ENCODE results near the gene PACRG. TPM values are rescaled to one million over a fixed set of nuclear protein-coding genes. Genes with fewer than 3 reads are reported as not detected.

PACRG gene
- polyA plus RNA-seq, 2 of the 4 experiments (the other 2 are of a cell fraction), result 0.14 to 0.30 TPM

DNA sequence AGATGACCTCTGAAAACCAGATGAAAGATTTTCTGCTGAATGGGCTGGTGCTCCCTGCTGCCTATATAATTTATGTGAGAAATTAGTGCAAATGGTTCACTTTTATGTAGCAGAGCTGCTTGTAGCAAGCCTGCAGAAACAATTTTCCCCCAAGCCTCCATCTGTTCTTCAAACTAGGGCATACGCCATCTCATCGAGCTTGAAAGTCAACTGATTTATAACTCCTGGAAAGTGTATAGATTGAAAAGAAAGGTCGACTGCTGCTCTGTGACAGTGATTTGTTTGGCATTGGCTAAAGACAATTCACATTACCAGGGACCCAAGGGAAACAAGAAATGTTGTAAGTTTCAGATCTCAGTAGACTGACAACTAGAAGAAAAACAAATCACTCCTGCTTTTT lies 93.3 kb downstream of the PACRG start:
- H3K4me2 ChIP-seq, result no peak overlapping the region
- DNase-seq (ENCODE audit: low read depth in 1 of 2, low spot score in 1 of 2) (no peak), FAIRE-seq (no peak), ATAC-seq (no peak)
- H3K4me3 ChIP-seq, result no peak overlapping the region
- no peaks in the 10 kb centered on the region for H3K9me3 ChIP-seq
- CTCF ChIA-PET, result no interaction called here
- no peak overlapping the region for H3K27ac ChIP-seq
- TF ChIP-seq CBX8 (IDR thresholded peaks at IDR 0.05), result no peak
- no peak for TF ChIP-seq MAFK (IDR thresholded peaks at IDR 0.05; ENCODE audit: partially characterized antibody)
- TF ChIP-seq EHMT2 (IDR thresholded peaks at IDR 0.05; ENCODE audit: low read depth), result no peak
- TF ChIP-seq, protein P1, sequence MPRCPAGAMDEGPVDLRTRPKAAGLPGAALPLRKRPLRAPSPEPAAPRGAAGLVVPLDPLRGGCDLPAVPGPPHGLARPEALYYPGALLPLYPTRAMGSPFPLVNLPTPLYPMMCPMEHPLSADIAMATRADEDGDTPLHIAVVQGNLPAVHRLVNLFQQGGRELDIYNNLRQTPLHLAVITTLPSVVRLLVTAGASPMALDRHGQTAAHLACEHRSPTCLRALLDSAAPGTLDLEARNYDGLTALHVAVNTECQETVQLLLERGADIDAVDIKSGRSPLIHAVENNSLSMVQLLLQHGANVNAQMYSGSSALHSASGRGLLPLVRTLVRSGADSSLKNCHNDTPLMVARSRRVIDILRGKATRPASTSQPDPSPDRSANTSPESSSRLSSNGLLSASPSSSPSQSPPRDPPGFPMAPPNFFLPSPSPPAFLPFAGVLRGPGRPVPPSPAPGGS (IDR thresholded peaks at IDR 0.05), result no peak
- TF ChIP-seq SREBF2 (IDR thresholded peaks at IDR 0.05), result no peak
- no peak for TF ChIP-seq FOSB (CRISPR knock-in tag; IDR thresholded peaks at IDR 0.05)
- TF ChIP-seq POLR2AphosphoS2 (conservative IDR thresholded peaks at IDR 0.05; ENCODE audit: low read length), result no peak
- TF ChIP-seq EP300 (IDR thresholded peaks at IDR 0.05), result no peak
- TF ChIP-seq CBX2 (IDR thresholded peaks at IDR 0.05; ENCODE audit: borderline replicate concordance, low read depth), result no peak
- TF ChIP-seq ZNF302 (CRISPR knock-in tag; IDR thresholded peaks at IDR 0.05), result no peak
- no peak for TF ChIP-seq CEBPB (IDR thresholded peaks at IDR 0.05)
- TF ChIP-seq KDM5A (IDR thresholded peaks at IDR 0.05), result no peak
- WGBS (ENCODE audit: missing lambda C conversion rate), result 62% methylated on average over 3 of the region's 3 CpGs
- H3K4me1 ChIP-seq, result no peaks in the 10 kb centered on the region
- POLR2A ChIA-PET, result no interaction called here

DNA sequence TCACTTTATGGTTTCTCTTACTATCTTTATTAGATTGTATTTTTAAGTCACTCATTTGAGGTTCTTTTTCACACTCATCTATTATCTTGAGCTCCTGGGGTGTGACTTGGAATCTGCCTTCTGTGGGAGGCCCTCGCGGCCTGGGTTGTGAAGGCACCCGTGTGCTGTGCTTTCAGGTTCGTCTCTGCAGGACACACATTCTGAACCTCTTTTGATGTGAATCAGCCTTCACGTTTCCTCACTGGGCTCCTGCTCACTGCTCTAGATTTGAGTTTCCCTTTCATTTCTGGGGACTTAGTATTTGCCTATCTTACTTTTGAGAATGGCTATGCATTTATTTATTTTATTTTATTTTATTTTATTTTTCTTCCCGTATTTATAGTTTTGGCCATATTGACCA lies 97.8 kb downstream of the PACRG start:
- no peaks in the 10 kb centered on the region for H3K4me1 ChIP-seq
- no peaks in the 10 kb centered on the region for H3K9me3 ChIP-seq
- no peak for TF ChIP-seq FOSL2 (IDR thresholded peaks at IDR 0.05)
- TF ChIP-seq FOSL2 (CRISPR knock-in tag; IDR thresholded peaks at IDR 0.05), result no peak
- TF ChIP-seq ZFP36 (IDR thresholded peaks at IDR 0.05; ENCODE audit: borderline replicate concordance, partially characterized antibody), result no peak
- no peak for TF ChIP-seq NR3C1 (IDR thresholded peaks at IDR 0.05)
- TF ChIP-seq, protein P2, sequence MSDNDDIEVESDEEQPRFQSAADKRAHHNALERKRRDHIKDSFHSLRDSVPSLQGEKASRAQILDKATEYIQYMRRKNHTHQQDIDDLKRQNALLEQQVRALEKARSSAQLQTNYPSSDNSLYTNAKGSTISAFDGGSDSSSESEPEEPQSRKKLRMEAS (IDR thresholded peaks at IDR 0.05), result no peak
- no peak for TF ChIP-seq HOXB5 (CRISPR knock-in tag; IDR thresholded peaks at IDR 0.05)
- no peak for TF ChIP-seq PHF8 (IDR thresholded peaks at IDR 0.05; ENCODE audit: borderline replicate concordance, low read depth)
- TF ChIP-seq, protein P3, sequence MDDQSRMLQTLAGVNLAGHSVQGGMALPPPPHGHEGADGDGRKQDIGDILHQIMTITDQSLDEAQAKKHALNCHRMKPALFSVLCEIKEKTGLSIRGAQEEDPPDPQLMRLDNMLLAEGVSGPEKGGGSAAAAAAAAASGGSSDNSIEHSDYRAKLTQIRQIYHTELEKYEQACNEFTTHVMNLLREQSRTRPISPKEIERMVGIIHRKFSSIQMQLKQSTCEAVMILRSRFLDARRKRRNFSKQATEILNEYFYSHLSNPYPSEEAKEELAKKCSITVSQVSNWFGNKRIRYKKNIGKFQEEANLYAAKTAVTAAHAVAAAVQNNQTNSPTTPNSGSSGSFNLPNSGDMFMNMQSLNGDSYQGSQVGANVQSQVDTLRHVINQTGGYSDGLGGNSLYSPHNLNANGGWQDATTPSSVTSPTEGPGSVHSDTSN (IDR thresholded peaks at IDR 0.05), result no peak
- TF ChIP-seq SMC3 (IDR thresholded peaks at IDR 0.05), result no peak
- no peak for TF ChIP-seq KDM1A (IDR thresholded peaks at IDR 0.05; ENCODE audit: low read depth)
- TF ChIP-seq, protein P4, sequence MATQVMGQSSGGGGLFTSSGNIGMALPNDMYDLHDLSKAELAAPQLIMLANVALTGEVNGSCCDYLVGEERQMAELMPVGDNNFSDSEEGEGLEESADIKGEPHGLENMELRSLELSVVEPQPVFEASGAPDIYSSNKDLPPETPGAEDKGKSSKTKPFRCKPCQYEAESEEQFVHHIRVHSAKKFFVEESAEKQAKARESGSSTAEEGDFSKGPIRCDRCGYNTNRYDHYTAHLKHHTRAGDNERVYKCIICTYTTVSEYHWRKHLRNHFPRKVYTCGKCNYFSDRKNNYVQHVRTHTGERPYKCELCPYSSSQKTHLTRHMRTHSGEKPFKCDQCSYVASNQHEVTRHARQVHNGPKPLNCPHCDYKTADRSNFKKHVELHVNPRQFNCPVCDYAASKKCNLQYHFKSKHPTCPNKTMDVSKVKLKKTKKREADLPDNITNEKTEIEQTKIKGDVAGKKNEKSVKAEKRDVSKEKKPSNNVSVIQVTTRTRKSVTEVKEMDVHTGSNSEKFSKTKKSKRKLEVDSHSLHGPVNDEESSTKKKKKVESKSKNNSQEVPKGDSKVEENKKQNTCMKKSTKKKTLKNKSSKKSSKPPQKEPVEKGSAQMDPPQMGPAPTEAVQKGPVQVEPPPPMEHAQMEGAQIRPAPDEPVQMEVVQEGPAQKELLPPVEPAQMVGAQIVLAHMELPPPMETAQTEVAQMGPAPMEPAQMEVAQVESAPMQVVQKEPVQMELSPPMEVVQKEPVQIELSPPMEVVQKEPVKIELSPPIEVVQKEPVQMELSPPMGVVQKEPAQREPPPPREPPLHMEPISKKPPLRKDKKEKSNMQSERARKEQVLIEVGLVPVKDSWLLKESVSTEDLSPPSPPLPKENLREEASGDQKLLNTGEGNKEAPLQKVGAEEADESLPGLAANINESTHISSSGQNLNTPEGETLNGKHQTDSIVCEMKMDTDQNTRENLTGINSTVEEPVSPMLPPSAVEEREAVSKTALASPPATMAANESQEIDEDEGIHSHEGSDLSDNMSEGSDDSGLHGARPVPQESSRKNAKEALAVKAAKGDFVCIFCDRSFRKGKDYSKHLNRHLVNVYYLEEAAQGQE (IDR thresholded peaks at IDR 0.05), result no peak
- no peak for TF ChIP-seq ZNF302 (CRISPR knock-in tag; IDR thresholded peaks at IDR 0.05)
- no peak for ATAC-seq
- CTCF ChIA-PET, result no interaction called here
- H3K4me2 ChIP-seq, result no peak overlapping the region
- WGBS (ENCODE audit: missing lambda C conversion rate), result 57% methylated on average over 6 of the region's 6 CpGs
- POLR2A ChIA-PET, result no interaction called here
- H3K4me3 ChIP-seq, result no peak overlapping the region
- H3K27ac ChIP-seq, result no peak overlapping the region
- DNase-seq (ENCODE audit: low read depth in 1 of 2, low spot score in 1 of 2), result no peak
- FAIRE-seq, result no peak
